GM23338 (cell line): Measurements from ENCODE around the gene TTYH3. TPM values are rescaled to one million over a fixed set of nuclear protein-coding genes. Genes with fewer than 3 reads are reported as not detected.
"Not testable (repeated sequence)": the region's sequence is repeated elsewhere in the genome, so short reads cannot be mapped to it uniquely, and the experiment has no call there.

ENCODE experiments used
- ATAC-seq: fragments of 200-7000 bp; cut with Tn5 transposase; 3 replicates; pipeline ENCODE4 v1.9.1; 2020
- DNase-seq: peaks from one replicate; pipeline ENCODE4 v3.0.0-alpha.2; 2015; ENCODE audit warnings: low spot score
- H2AFZ ChIP-seq: fragments of 200-600 bp; sonication (generic); 2 replicates; pipeline ENCODE4 v1.8.0; 2016; ENCODE audit warnings: antibody characterized with exemption, mild to moderate bottlenecking, moderate library complexity
- H3F3A ChIP-seq: fragments of 200-600 bp; sonication (generic); replicated peaks from 2 replicates; pipeline ENCODE4 v1.8.0; 2017; ENCODE audit warnings: antibody characterized with exemption, mixed run types, low read depth
- H3K27ac ChIP-seq: fragments of 200-600 bp; sonication (generic); 2 replicates; pipeline ENCODE4 v1.6.1; 2016; ENCODE audit warnings: low read depth
- H3K27me3 ChIP-seq: fragments of 200-600 bp; sonication (generic); 2 replicates; pipeline ENCODE4 v1.8.0; 2016; ENCODE audit warnings: mild to moderate bottlenecking, mixed run types, moderate library complexity; ENCODE audit not compliant: insufficient read depth
- H3K36me3 ChIP-seq: fragments of 200-600 bp; sonication (generic); 2 replicates; pipeline ENCODE4 v1.8.0; 2016; ENCODE audit warnings: mild to moderate bottlenecking; ENCODE audit not compliant: insufficient read depth
- H3K4me1 ChIP-seq: fragments of 200-600 bp; sonication (generic); 2 replicates; pipeline ENCODE4 v1.8.0; 2016; ENCODE audit warnings: mild to moderate bottlenecking, moderate library complexity; ENCODE audit not compliant: insufficient read depth
- H3K4me2 ChIP-seq: fragments of 200-600 bp; sonication (generic); 2 replicates; pipeline ENCODE4 v1.7.1; 2017; ENCODE audit warnings: mixed run types
- H3K4me3 ChIP-seq: fragments of 200-600 bp; sonication (generic); 2 replicates; pipeline ENCODE4 v1.6.1; 2016; ENCODE audit warnings: mixed run types
- H3K79me2 ChIP-seq: fragments of 200-600 bp; sonication (generic); replicated peaks from 2 replicates; pipeline ENCODE4 v1.8.0; 2017; ENCODE audit warnings: mild to moderate bottlenecking; ENCODE audit not compliant: insufficient read depth
- H3K9me2 ChIP-seq: fragments of 200-600 bp; sonication (generic); 2 replicates; pipeline ENCODE4 v1.8.0; 2017; ENCODE audit not compliant: insufficient read depth
- H4K20me1 ChIP-seq: fragments of 200-600 bp; sonication (generic); replicated peaks from 2 replicates; pipeline ENCODE4 v1.8.0; 2017; ENCODE audit warnings: mild to moderate bottlenecking; ENCODE audit not compliant: insufficient read depth
- H3K27ac Mint-ChIP-seq: 2 replicates; pipeline ENCODE4 v1.8.0; 2020; ENCODE audit warnings: inconsistent platforms, mild to moderate bottlenecking, moderate library complexity, mixed read lengths
- H3K27me3 Mint-ChIP-seq: 3 replicates; pipeline ENCODE4 v1.8.0; 2022; ENCODE audit warnings: low read depth, mild to moderate bottlenecking, moderate library complexity, mixed read lengths, inconsistent platforms; ENCODE audit not compliant: insufficient read depth, poor library complexity
- H3K36me3 Mint-ChIP-seq: 3 replicates; pipeline ENCODE4 v1.8.0; 2021; ENCODE audit warnings: low read depth, mild to moderate bottlenecking, inconsistent platforms, moderate library complexity, mixed read lengths
- H3K4me1 Mint-ChIP-seq: 3 replicates; pipeline ENCODE4 v1.8.0; 2020; ENCODE audit warnings: mild to moderate bottlenecking, inconsistent platforms, mixed read lengths
- H3K4me3 Mint-ChIP-seq: 3 replicates; pipeline ENCODE4 v1.8.0; 2021; ENCODE audit warnings: moderate library complexity, mild to moderate bottlenecking, inconsistent platforms, mixed read lengths
- H3K9me3 Mint-ChIP-seq: 3 replicates; pipeline ENCODE4 v1.8.0; 2020; ENCODE audit warnings: moderate library complexity, mild to moderate bottlenecking, inconsistent platforms, mixed read lengths
- CREB1 ChIP-seq: fragments of 250-450 bp; sonication (Bioruptor Pico); IDR thresholded peaks from 2 replicates; pipeline ENCODE4 v1.5.0; 2020; ENCODE audit warnings: low read depth, mild to moderate bottlenecking, moderate library complexity
- EZH2phosphoT487 ChIP-seq: fragments of 200-600 bp; sonication (generic); IDR thresholded peaks from one replicate; pipeline ENCODE4 v1.8.1; 2018; ENCODE audit warnings: antibody characterized with exemption; ENCODE audit not compliant: unreplicated experiment
- JUNB ChIP-seq: IDR thresholded peaks from one replicate; pipeline ENCODE4 v1.6.1; 2016; ENCODE audit warnings: antibody characterized with exemption; ENCODE audit not compliant: unreplicated experiment
- REST ChIP-seq: IDR thresholded peaks from one replicate; pipeline ENCODE4 v1.6.1; 2018; ENCODE audit warnings: antibody characterized with exemption; ENCODE audit not compliant: unreplicated experiment
- STAT1 ChIP-seq: IDR thresholded peaks from one replicate; pipeline ENCODE4 v1.6.1; 2016; ENCODE audit warnings: antibody characterized with exemption; ENCODE audit not compliant: unreplicated experiment
- ZNF462 ChIP-seq: fragments of 250-450 bp; sonication (Bioruptor Pico); IDR thresholded peaks from 2 replicates; pipeline ENCODE4 v1.5.0; 2020; ENCODE audit warnings: mild to moderate bottlenecking, moderate library complexity
- polyA plus RNA-seq: library from polyadenylated mRNA; unstranded; fragments of >200 nt; fragmentation: Nextera tagmentation; extraction: Ambion mirVana; gene quantifications from 2 replicates; pipeline ENCODE4 v1.2.1, GENCODE V29; 2016
- total RNA-seq: library from RNA; depleted of rRNA; stranded (reverse); fragments of >200 nt; shearing (Covaris generic); gene quantifications from 2 replicates; pipeline ENCODE4 v1.2.3, GENCODE V29; 2014

Gene TTYH3
- total and polyA plus RNA-seq, 2 experiments from 2014 or later = 59.6 to 126 TPM

- no peak for TF ChIP-seq REST
- TF ChIP-seq ZNF462 (CRISPR knock-in tag) = no peak
Measured at GRCh38 chr7:2587778-2588177, 44.0 kb upstream of the TTYH3 start (continued).

- Histone ChIP-seq H3K36me3 (no peaks in the 10 kb centered on the region), H3K4me1 (no peaks in the 10 kb centered on the region), H3K27me3 (no peaks in the 10 kb centered on the region), H2AFZ (no peak overlapping the region), H3K79me2 (no peaks in the 10 kb centered on the region), H3F3A (no peaks in the 10 kb centered on the region), H3K4me3 (no peak overlapping the region), H4K20me1 (no peaks in the 10 kb centered on the region), H3K9me2 (no peaks in the 10 kb centered on the region), H3K27ac (no peak overlapping the region), H3K4me2 (no peak overlapping the region)
- Mint-ChIP-seq H3K4me1 (peaks cover 12% of the 10 kb centered on the region), H3K4me3 (no peak overlapping the region), H3K36me3 (no peaks in the 10 kb centered on the region; the same call in 1 of the 3 replicates), H3K27me3 (peaks cover 12% of the 10 kb centered on the region), H3K9me3 (no peaks in the 10 kb centered on the region), H3K27ac (no peak overlapping the region)
- ATAC-seq = no peak
- TF ChIP-seq JUNB = no peak
- TF ChIP-seq STAT1 = no peak
- no peak for TF ChIP-seq CREB1 (CRISPR knock-in tag)
- TF ChIP-seq EZH2phosphoT487 = no peak
- DNase-seq = no peak
Measured at GRCh38 chr7:2589341-2589740, 42.4 kb upstream of the TTYH3 start.

- not testable (repeated sequence) for H3K36me3 ChIP-seq, H3K9me2 ChIP-seq, H3K27ac Mint-ChIP-seq, H3K4me3 Mint-ChIP-seq, ATAC-seq, H3F3A ChIP-seq, DNase-seq, H2AFZ ChIP-seq, H3K4me3 ChIP-seq, H3K4me1 ChIP-seq, H4K20me1 ChIP-seq, H3K9me3 Mint-ChIP-seq, H3K4me2 ChIP-seq, H3K79me2 ChIP-seq, H3K36me3 Mint-ChIP-seq, H3K27ac ChIP-seq, H3K27me3 ChIP-seq
- peaks cover 12% of the 10 kb centered on the region for H3K4me1 Mint-ChIP-seq
- H3K27me3 Mint-ChIP-seq = peaks cover 12% of the 10 kb centered on the region
Measured at GRCh38 chr7:2589941-2590340, 41.8 kb upstream of the TTYH3 start.
